HG03439 (cell line): ENCODE measurements around the gene RBMS3.
"Not testable (repeated sequence)": the region's sequence is repeated elsewhere in the genome, so short reads cannot be mapped to it uniquely, and the experiment has no call there.

Experiments used
- ATAC-seq: cut with Tn5 transposase; IDR thresholded peaks from one replicate; pipeline ENCODE4 v1.9.1; 2021; ENCODE audit warnings: mild to moderate bottlenecking, moderate library complexity; ENCODE audit not compliant: unreplicated experiment

The RBMS3 gene

DNA sequence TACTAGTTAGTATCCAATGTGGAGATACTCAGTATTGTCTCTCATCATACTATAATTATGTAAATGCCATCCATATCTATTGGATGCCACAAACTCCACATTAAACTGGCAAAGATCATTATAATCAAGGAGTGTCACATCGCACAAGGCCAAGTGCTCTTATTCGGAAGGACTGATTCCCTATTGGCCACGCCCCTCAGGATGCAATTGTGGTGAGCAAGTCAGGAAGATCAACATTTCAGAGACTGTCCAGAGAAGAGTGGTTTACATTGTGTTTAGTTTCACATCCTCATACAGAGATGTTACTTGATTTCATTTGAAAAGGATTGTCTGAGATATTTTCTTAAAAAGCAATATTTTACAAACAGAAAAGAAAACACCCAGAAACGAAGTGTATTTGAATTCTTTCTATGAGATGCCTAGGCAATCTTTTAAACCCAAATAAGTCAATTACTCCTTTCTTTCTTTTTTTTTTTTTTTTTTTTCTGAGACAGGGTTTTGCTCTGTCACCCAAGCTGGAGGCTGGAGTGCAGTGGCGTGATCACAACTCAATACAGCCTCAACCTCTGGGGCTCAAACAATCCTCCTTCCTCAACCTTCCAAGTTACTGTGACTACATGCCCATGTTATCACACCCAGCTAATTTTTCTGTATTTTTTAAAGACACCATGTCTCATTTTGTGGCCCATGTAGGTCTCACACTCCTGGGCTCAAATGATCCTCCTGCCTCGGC lies 369.1 kb downstream of the RBMS3 start:
- no peak for ATAC-seq

- ATAC-seq = no peak
Observed at GRCh38 chr3:29653680-29654079, 372.8 kb downstream of the RBMS3 start.

GRCh38 chr3:29655015-29655747 lies 374.3 kb downstream of the RBMS3 start:
- no peak for ATAC-seq

GRCh38 chr3:29665688-29666087 lies 384.8 kb downstream of the RBMS3 start:
- no peak for ATAC-seq

- ATAC-seq = no peak
Observed at GRCh38 chr3:29668233-29668632, 387.4 kb downstream of the RBMS3 start.

DNA sequence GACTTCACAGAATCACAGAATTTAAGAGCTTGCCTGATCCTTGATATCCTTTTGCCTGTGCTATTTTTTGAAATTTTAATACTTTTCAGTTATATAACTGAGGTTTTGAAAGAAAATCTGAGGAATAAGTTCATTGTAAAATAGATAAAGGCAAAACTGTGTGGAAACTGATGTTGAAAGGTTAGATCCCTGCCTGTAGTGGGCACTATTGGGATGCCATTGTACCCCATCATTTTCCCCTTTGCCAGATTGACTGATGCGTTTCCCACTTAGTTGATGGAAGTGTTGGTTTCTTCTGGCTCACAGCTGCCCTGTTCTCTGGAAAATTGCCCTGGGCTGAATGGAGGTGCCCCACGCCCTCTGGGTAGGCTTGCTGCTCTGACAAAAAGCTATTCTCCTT lies 387.9 kb downstream of the RBMS3 start:
- ATAC-seq = no peak

- ATAC-seq = not testable (repeated sequence)
Observed at GRCh38 chr3:29670476-29670875, 389.6 kb downstream of the RBMS3 start.

DNA sequence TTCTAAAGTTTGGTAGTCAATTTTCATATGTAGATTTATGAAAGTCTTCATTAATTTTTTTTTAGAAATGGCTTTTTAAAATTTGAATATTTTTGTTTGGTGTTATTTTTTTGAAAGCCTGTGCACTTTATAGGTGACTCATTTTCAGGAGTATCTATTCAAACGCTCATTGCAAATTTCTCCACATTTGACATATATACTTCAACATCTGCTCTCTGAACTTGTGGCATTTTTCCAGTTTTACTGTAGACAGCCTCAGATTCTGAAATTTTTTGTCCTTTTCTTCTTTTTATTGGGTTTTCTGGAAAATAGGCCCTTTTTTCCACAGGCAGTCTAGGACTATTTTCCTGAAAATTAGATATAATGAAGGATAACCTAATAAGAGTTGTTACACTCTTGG lies 396.6 kb downstream of the RBMS3 start:
- ATAC-seq = no peak

DNA sequence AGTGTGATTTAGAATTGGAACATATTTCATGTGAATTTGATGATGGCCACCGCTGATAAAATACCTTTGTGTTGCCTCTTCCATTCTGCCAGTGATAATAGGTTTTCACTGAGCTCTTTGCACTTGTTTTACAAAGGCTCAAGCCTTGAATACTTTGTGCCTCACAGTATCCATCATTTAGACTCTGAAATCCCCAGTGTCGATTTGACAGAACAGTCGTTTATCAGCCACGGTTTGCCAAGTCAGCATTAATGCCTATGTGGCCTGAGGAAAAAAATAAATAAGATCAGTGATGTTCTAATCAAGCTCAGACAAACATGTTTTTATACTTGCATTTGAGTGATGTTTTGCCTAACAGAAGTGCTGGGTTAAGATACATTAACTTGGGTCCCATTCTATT lies 399.1 kb downstream of the RBMS3 start:
- no peak for ATAC-seq

DNA sequence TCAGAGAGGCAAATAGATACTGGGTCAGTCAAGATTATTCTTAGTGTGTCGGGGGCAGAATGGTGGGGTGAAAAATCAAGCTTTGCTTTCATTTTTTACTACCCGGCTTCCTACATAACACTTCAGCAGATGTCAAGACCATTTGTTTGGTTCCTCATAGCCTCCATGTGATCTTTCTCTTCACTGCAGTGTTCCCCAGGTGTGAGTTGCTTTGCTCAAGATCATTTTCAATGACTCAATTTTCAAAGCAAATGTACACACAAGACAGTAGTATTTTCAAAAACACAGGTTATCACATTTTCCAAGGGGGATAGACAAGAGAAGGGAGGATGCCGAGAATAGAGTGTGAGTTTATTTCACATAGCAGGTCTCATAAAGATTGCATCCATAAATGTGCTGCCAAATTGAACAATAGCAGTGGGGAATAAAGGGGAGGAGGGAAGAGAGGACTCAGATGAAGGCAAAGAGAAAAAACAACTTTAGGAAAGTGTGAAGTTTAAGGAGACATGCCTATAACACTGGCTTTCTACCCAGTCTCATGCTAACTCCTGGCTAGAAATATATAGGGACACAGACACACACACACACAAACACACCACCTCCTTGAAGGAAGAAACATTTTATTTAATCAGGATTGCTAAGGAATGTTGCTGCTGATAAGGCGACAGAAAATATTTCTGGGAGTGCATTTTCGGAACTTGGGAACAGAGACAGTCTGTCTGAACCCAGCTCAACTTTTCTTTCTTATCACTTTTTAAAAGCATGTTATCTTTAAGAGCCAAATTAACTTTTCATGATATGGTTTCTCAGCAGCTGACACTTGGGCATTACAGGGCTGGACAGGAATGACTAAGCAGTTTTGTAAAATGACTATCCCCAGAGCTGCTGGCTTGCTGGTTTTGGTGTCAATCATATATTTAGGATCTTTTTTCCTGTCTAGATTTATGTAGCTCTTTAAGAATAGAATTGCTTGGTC lies 402.4 kb downstream of the RBMS3 start:
- ATAC-seq = peak; percentile 64

DNA sequence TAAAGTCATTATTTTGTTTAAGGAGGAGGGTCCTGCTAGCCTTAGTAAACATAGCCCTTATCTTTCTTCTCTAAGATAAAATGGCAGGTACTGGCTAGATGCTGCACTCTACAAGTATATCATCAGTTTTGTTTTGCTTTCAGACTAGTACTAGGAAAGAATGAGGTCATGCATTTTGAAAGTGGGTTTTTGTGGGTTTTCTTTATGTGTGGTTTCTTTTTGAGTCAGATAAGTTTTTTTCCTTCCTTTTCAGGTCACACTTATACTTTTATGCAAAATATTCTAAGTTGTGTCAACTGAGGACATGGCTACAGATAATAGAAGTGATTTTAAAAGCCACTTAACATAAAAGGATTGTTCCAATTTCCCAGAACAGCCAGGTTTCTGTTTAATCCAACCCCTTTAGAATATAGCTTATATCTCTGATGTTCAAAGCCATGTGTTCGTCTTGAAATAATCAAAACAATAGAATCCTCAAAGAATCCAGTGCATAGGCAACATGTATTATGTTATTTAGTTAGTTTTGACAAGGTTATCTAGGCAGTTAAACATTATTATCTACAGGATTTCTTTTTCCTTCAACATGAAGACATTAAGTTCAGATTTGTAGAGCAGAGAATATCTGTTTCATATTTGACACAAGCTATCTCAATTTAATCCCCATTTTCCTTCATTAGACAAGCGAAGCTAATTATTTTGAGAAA lies 406.2 kb downstream of the RBMS3 start:
- peak; percentile 97 for ATAC-seq

DNA sequence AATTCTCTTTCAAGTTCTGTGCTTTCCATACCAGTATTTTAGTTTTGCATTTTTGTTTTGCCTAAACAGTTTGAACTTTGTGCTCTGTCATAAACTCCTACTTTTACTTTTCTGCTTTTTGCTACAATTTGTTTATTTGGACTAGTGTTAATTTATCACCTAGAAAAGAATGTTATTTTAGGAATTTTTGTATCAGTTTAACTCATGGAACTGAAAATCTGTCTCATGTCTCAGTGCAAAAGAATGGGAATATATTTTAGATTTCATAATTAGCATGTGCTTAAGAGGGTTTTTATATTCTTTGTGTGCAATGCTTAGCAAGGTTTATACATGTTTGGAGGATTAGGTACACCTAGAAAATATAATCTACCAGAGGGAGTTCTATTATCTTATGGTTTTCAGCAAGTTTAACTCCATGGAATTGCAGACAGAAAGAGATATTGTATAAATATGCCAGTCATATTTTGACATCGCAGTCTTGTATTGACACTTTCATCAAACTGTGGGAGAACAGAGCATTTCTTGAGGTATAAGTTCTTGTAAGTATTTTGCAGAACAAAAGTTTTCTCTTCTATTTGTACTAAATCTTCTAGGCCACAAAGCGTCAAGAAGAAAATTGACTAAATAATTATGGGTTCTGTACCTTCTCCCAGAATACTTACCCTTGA lies 409.9 kb downstream of the RBMS3 start:
- ATAC-seq = no peak

GRCh38 chr3:29693863-29694262 lies 413.0 kb downstream of the RBMS3 start:
- ATAC-seq = no peak

GRCh38 chr3:29694331-29694730 lies 413.5 kb downstream of the RBMS3 start:
- ATAC-seq = no peak

GRCh38 chr3:29694783-29695182 lies 413.9 kb downstream of the RBMS3 start:
- ATAC-seq = no peak

- no peak for ATAC-seq
Observed at GRCh38 chr3:29695201-29695600, 414.3 kb downstream of the RBMS3 start.

GRCh38 chr3:29695643-29696198 lies 414.9 kb downstream of the RBMS3 start:
- no peak for ATAC-seq

- no peak for ATAC-seq
Observed at GRCh38 chr3:29696311-29696710, 415.4 kb downstream of the RBMS3 start.

GRCh38 chr3:29697989-29698388 lies 417.1 kb downstream of the RBMS3 start:
- no peak for ATAC-seq

DNA sequence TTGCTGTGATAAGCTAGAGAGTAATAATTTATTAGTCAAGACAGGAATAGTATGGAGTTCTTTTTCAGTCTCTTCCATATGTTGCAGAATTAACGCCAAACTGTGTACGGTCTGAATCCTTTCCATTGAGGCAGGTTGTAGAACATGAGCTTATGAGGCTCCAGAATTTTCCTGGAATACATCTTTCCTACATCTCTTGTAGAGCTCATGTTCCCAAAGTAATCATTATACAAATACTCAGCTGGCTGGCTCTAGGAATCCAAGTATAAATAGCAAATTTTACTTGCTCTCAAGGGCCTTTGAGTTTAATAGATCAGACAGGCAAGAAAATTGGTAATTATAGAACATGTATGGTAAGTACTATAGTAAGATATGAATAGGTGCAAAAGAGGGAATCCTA lies 419.4 kb downstream of the RBMS3 start:
- ATAC-seq = no peak
